ENCODE measurements around the gene LCORL.

- TF ChIP-seq POLR2A (IDR thresholded peaks at IDR 0.05; ENCODE audit: low read depth, low read length) (no peak), CTCF (conservative IDR thresholded peaks at IDR 0.05; ENCODE audit: low read depth, low read length) (no peak), FOS (IDR thresholded peaks at IDR 0.05; ENCODE audit: low read depth, low read length) (no peak), USF2 (IDR thresholded peaks at IDR 0.05; ENCODE audit: low read depth, low read length) (no peak), BHLHE40 (IDR thresholded peaks at IDR 0.05; ENCODE audit: low read depth, low read length) (no peak), MAFK (IDR thresholded peaks at IDR 0.05; ENCODE audit: low read depth, low read length) (no peak), RAD21 (IDR thresholded peaks at IDR 0.05; ENCODE audit: low read length) (no peak), NFE2L2 (IDR thresholded peaks at IDR 0.05; ENCODE audit: low read depth, low read length) (no peak), SMC3 (IDR thresholded peaks at IDR 0.05; ENCODE audit: low read depth, low read length) (no peak)
These were observed 30.6 kb upstream of the LCORL start for GRCh38 chr4:18052158-18052557.
